ENCODE measurements around the gene SIN3A.
A peak's percentile ranks its signal among the peaks of the same experiment; 100 is the strongest.

Gene SIN3A

DNA sequence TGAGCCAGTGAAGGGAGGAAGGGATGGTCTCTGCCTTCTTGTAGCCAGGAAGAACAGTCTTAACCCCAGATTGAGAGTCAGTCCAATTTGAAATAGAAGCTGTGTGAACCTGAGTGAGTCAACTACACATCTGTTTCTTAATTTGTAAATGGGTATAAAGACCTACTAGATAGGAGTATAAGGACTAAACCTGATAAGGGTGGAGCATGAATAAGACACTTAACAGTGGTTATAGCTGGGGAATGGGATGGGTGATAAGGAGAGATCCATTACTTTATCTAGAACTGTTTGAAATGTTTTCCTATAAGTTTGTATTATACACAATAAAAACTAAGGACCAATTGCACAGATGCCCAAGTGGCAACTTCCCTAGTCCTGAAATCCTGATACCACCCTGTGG, 84.5 kb downstream of the SIN3A start:
- no peaks in the 10 kb centered on the region for H3K27me3 ChIP-seq (ENCODE audit: control insufficient read depth in 1 of 2, insufficient read depth in 2 of 2, low read length in 2 of 2)
- H3K4me1 ChIP-seq (ENCODE audit: control insufficient read depth in 1 of 2, insufficient read depth in 2 of 2, low read length in 2 of 2) = peaks cover 21 to 22% of the 10 kb centered on the region in 2 donors
- H3K4me3 ChIP-seq (ENCODE audit: low read depth in 1 of 2, low read length in 2 of 2) = peak overlapping the region in 1 of 2 donors; percentile 75
- H3K36me3 ChIP-seq (ENCODE audit: control insufficient read depth in 1 of 2, insufficient read depth in 2 of 2, low read length in 2 of 2) = peaks cover 31 to 58% of the 10 kb centered on the region in 2 donors
- peak overlapping the region in 1 of 2 donors; percentile 84 for H3K9ac ChIP-seq (ENCODE audit: low read depth in 1 of 2, low read length in 2 of 2)
- no peaks in the 10 kb centered on the region for H3K9me3 ChIP-seq (ENCODE audit: control insufficient read depth in 1 of 2, low read length in 2 of 2)
- no peak overlapping the region for H3K27ac ChIP-seq (ENCODE audit: low read depth, low read length)

- Histone ChIP-seq H3K27ac (ENCODE audit: low read depth, low read length) (no peak overlapping the region), H3K4me1 (ENCODE audit: control insufficient read depth in 1 of 2, insufficient read depth in 2 of 2, low read length in 2 of 2) (peaks cover 21 to 22% of the 10 kb centered on the region in 2 donors), H3K36me3 (ENCODE audit: control insufficient read depth in 1 of 2, insufficient read depth in 2 of 2, low read length in 2 of 2) (peaks cover 22 to 58% of the 10 kb centered on the region in 2 donors), H3K9me3 (ENCODE audit: control insufficient read depth in 1 of 2, low read length in 2 of 2) (no peaks in the 10 kb centered on the region), H3K9ac (ENCODE audit: low read depth in 1 of 2, low read length in 2 of 2) (no peak overlapping the region), H3K27me3 (ENCODE audit: control insufficient read depth in 1 of 2, insufficient read depth in 2 of 2, low read length in 2 of 2) (no peaks in the 10 kb centered on the region), H3K4me3 (ENCODE audit: low read depth in 1 of 2, low read length in 2 of 2) (no peak overlapping the region)
Observed at GRCh38 chr15:75366163-75366562, 85.3 kb downstream of the SIN3A start.

DNA sequence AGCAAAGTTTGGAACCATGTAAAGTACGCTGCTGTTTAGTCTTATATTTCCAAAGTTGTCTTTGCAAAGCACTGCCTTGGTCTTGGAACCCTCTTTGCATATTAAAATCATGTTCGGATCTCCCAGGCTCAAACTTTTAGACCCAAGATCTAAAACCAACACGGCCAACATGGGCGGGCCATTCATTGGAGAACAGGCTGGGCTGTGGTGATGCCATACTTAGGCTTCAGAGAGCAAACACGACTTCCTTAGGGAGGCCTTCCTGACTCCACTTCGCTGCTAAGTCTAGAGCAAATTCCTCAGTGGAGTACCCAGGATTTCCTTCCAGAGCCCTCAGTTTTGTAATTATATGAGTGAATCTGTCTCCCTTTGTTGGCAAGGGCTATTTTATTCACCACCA, 86.6 kb downstream of the SIN3A start:
- peaks cover 18 to 19% of the 10 kb centered on the region in 2 donors for H3K4me1 ChIP-seq (ENCODE audit: control insufficient read depth in 1 of 2, insufficient read depth in 2 of 2, low read length in 2 of 2)
- no peak overlapping the region for H3K9ac ChIP-seq (ENCODE audit: low read depth in 1 of 2, low read length in 2 of 2)
- peaks cover 20 to 67% of the 10 kb centered on the region in 2 donors for H3K36me3 ChIP-seq (ENCODE audit: control insufficient read depth in 1 of 2, insufficient read depth in 2 of 2, low read length in 2 of 2)
- H3K4me3 ChIP-seq (ENCODE audit: low read depth in 1 of 2, low read length in 2 of 2) = no peak overlapping the region
- no peaks in the 10 kb centered on the region for H3K27me3 ChIP-seq (ENCODE audit: control insufficient read depth in 1 of 2, insufficient read depth in 2 of 2, low read length in 2 of 2)
- H3K27ac ChIP-seq (ENCODE audit: low read depth, low read length) = no peak overlapping the region
- no peaks in the 10 kb centered on the region for H3K9me3 ChIP-seq (ENCODE audit: control insufficient read depth in 1 of 2, low read length in 2 of 2)

GRCh38 chr15:75363786-75364185, 87.7 kb downstream of the SIN3A start:
- Histone ChIP-seq H3K27ac (ENCODE audit: low read depth, low read length) (no peak overlapping the region), H3K27me3 (ENCODE audit: control insufficient read depth in 1 of 2, insufficient read depth in 2 of 2, low read length in 2 of 2) (no peaks in the 10 kb centered on the region), H3K9ac (ENCODE audit: low read depth in 1 of 2, low read length in 2 of 2) (no peak overlapping the region), H3K4me3 (ENCODE audit: low read depth in 1 of 2, low read length in 2 of 2) (no peak overlapping the region), H3K9me3 (ENCODE audit: control insufficient read depth in 1 of 2, low read length in 2 of 2) (no peaks in the 10 kb centered on the region), H3K36me3 (ENCODE audit: control insufficient read depth in 1 of 2, insufficient read depth in 2 of 2, low read length in 2 of 2) (peaks cover 28 to 77% of the 10 kb centered on the region in 2 donors), H3K4me1 (ENCODE audit: control insufficient read depth in 1 of 2, insufficient read depth in 2 of 2, low read length in 2 of 2) (peaks cover 8% of the 10 kb centered on the region in 2 donors)

DNA sequence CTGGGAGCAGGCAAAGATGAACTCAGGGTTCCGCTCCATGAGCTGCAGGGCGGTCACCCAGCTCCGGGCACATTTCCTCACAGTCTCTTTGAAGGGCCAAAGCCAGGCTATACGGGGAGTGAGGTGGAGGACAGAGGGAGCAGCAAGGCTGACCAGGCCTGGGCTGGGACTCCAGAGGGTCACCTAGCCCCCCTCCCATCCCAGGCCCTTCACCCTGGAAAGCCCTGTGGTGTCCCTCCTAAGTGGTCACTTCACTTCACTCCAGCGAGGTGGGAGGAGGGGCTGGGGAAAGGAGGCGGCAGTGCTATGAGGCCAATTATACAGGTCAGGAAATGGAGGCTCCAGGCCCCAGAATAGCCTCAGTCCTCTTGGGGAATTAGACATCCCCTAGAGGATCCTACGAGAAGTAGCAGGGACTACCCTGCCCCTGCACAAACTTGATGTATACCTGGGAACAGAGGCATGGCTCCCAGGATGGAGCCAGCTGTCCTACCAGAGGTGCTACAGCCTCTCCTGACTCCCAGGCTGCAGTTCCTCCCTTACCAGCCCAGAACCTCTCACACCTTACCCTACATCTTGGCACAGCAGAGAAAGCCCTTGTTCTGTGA, 88.7 kb downstream of the SIN3A start:
- Histone ChIP-seq H3K4me1 (ENCODE audit: control insufficient read depth in 1 of 2, insufficient read depth in 2 of 2, low read length in 2 of 2) (peaks cover 5 to 7% of the 10 kb centered on the region in 2 donors), H3K4me3 (ENCODE audit: low read depth in 1 of 2, low read length in 2 of 2) (no peak overlapping the region), H3K9me3 (ENCODE audit: control insufficient read depth in 1 of 2, low read length in 2 of 2) (no peaks in the 10 kb centered on the region), H3K9ac (ENCODE audit: low read depth in 1 of 2, low read length in 2 of 2) (no peak overlapping the region), H3K27me3 (ENCODE audit: control insufficient read depth in 1 of 2, insufficient read depth in 2 of 2, low read length in 2 of 2) (no peaks in the 10 kb centered on the region), H3K27ac (ENCODE audit: low read depth, low read length) (no peak overlapping the region), H3K36me3 (ENCODE audit: control insufficient read depth in 1 of 2, insufficient read depth in 2 of 2, low read length in 2 of 2) (peaks cover 37 to 87% of the 10 kb centered on the region in 2 donors)

DNA sequence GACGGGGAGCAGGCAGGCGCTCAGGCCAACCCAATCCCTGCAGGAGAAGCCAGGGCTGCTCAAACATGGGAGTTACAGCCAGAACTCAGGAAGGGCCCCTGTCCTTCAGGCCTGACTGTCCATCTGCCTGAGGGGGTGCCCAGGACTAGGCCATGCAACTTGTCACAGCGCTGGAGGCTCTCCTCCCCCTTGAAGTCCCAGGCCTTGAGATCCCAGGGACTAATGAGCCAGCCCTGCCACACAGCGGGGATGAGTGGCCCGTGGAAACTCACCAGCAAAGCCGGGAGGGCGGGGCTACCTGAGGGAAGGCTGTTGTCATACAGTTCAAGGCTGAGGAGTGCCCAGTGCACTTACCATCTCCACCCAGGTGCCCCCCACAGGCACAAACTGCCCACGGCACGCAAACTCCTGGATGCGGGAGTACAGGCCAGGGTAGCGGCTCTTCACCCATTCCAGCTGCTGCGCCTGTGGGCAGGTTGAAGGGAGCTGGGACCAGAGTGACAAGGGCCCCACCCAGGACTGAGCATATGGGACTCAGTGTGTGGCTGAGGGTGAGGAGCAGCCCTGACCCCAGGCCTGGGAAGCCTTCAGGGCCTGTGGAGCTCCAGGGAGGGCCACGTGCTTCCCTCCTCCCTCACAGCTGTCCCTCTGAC, 89.4 kb downstream of the SIN3A start:
- Histone ChIP-seq H3K9me3 (ENCODE audit: control insufficient read depth in 1 of 2, low read length in 2 of 2) (no peaks in the 10 kb centered on the region), H3K36me3 (ENCODE audit: control insufficient read depth in 1 of 2, insufficient read depth in 2 of 2, low read length in 2 of 2) (peaks cover 36 to 88% of the 10 kb centered on the region in 2 donors), H3K4me3 (ENCODE audit: low read depth in 1 of 2, low read length in 2 of 2) (no peak overlapping the region), H3K4me1 (ENCODE audit: control insufficient read depth in 1 of 2, insufficient read depth in 2 of 2, low read length in 2 of 2) (peaks cover 0 to under 1% of the 10 kb centered on the region in 2 donors), H3K27ac (ENCODE audit: low read depth, low read length) (no peak overlapping the region), H3K9ac (ENCODE audit: low read depth in 1 of 2, low read length in 2 of 2) (no peak overlapping the region), H3K27me3 (ENCODE audit: control insufficient read depth in 1 of 2, insufficient read depth in 2 of 2, low read length in 2 of 2) (no peaks in the 10 kb centered on the region)

- Histone ChIP-seq H3K9ac (ENCODE audit: low read depth in 1 of 2, low read length in 2 of 2) (no peak overlapping the region), H3K27ac (ENCODE audit: low read depth, low read length) (no peak overlapping the region), H3K4me3 (ENCODE audit: low read depth in 1 of 2, low read length in 2 of 2) (no peak overlapping the region), H3K9me3 (ENCODE audit: control insufficient read depth in 1 of 2, low read length in 2 of 2) (no peaks in the 10 kb centered on the region), H3K27me3 (ENCODE audit: control insufficient read depth in 1 of 2, insufficient read depth in 2 of 2, low read length in 2 of 2) (no peaks in the 10 kb centered on the region), H3K36me3 (ENCODE audit: control insufficient read depth in 1 of 2, insufficient read depth in 2 of 2, low read length in 2 of 2) (peaks cover 34 to 88% of the 10 kb centered on the region in 2 donors), H3K4me1 (ENCODE audit: control insufficient read depth in 1 of 2, insufficient read depth in 2 of 2, low read length in 2 of 2) (no peaks in the 10 kb centered on the region)
Observed at GRCh38 chr15:75361361-75361988, 90.0 kb downstream of the SIN3A start.

- Histone ChIP-seq H3K36me3 (ENCODE audit: control insufficient read depth in 1 of 2, insufficient read depth in 2 of 2, low read length in 2 of 2) (peaks cover 32 to 88% of the 10 kb centered on the region in 2 donors), H3K4me1 (ENCODE audit: control insufficient read depth in 1 of 2, insufficient read depth in 2 of 2, low read length in 2 of 2) (no peaks in the 10 kb centered on the region), H3K9me3 (ENCODE audit: control insufficient read depth in 1 of 2, low read length in 2 of 2) (no peaks in the 10 kb centered on the region), H3K27me3 (ENCODE audit: control insufficient read depth in 1 of 2, insufficient read depth in 2 of 2, low read length in 2 of 2) (no peaks in the 10 kb centered on the region), H3K9ac (ENCODE audit: low read depth in 1 of 2, low read length in 2 of 2) (no peak overlapping the region), H3K27ac (ENCODE audit: low read depth, low read length) (no peak overlapping the region), H3K4me3 (ENCODE audit: low read depth in 1 of 2, low read length in 2 of 2) (no peak overlapping the region)
Observed at GRCh38 chr15:75360856-75361255, 90.6 kb downstream of the SIN3A start.

DNA sequence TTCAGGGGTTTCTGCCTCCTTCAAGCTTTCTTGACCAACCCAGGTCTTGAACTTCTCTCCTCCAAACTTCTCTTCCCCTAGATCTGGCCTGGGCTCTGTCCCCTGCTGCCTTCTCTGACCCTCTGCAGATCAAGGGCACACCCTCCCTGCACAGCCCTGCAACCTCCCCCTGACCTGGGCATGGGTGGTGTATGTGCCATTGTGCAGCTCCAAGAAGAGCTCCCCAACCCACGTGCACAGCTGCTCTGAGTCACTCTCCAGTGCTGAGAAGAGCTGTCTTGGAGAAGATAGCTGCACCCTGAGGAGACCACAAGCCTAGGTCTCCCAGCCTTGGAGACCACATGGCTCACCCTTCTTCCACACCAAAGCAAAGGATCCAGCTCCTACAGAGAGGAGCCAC, 91.1 kb downstream of the SIN3A start:
- Histone ChIP-seq H3K27me3 (ENCODE audit: control insufficient read depth in 1 of 2, insufficient read depth in 2 of 2, low read length in 2 of 2) (no peaks in the 10 kb centered on the region), H3K9ac (ENCODE audit: low read depth in 1 of 2, low read length in 2 of 2) (no peak overlapping the region), H3K9me3 (ENCODE audit: control insufficient read depth in 1 of 2, low read length in 2 of 2) (no peaks in the 10 kb centered on the region), H3K4me3 (ENCODE audit: low read depth in 1 of 2, low read length in 2 of 2) (no peak overlapping the region), H3K36me3 (ENCODE audit: control insufficient read depth in 1 of 2, insufficient read depth in 2 of 2, low read length in 2 of 2) (peaks cover 32 to 88% of the 10 kb centered on the region in 2 donors), H3K27ac (ENCODE audit: low read depth, low read length) (no peak overlapping the region), H3K4me1 (ENCODE audit: control insufficient read depth in 1 of 2, insufficient read depth in 2 of 2, low read length in 2 of 2) (no peaks in the 10 kb centered on the region)

GRCh38 chr15:75359537-75360250, 91.8 kb downstream of the SIN3A start:
- Histone ChIP-seq H3K36me3 (ENCODE audit: control insufficient read depth in 1 of 2, insufficient read depth in 2 of 2, low read length in 2 of 2) (peaks cover 30 to 88% of the 10 kb centered on the region in 2 donors), H3K4me3 (ENCODE audit: low read depth in 1 of 2, low read length in 2 of 2) (no peak overlapping the region), H3K27me3 (ENCODE audit: control insufficient read depth in 1 of 2, insufficient read depth in 2 of 2, low read length in 2 of 2) (no peaks in the 10 kb centered on the region), H3K27ac (ENCODE audit: low read depth, low read length) (no peak overlapping the region), H3K9me3 (ENCODE audit: control insufficient read depth in 1 of 2, low read length in 2 of 2) (no peaks in the 10 kb centered on the region), H3K4me1 (ENCODE audit: control insufficient read depth in 1 of 2, insufficient read depth in 2 of 2, low read length in 2 of 2) (no peaks in the 10 kb centered on the region), H3K9ac (ENCODE audit: low read depth in 1 of 2, low read length in 2 of 2) (no peak overlapping the region)
